ENCODE measurements around the gene ZP4.

Gene ZP4
- 0 reads per million in 4 donors for total RNA-seq

GRCh38 chr1:237890822-237891221, at the start of gene ZP4:
TSS of gene ZP4 (minus strand) at chr1:237890922. CDS start at chr1:237890635, 287 bp downstream.
- DNase-seq: no peak

- no peak for DNase-seq
These were observed 47.8 kb upstream of the ZP4 start for GRCh38 chr1:237938553-237938952.

- DNase-seq: no peak
These were observed 47.3 kb upstream of the ZP4 start for GRCh38 chr1:237938068-237938467.

- DNase-seq: no peak
These were observed 42.1 kb upstream of the ZP4 start for GRCh38 chr1:237932816-237933215.

- DNase-seq: no peak
These were observed 40.9 kb upstream of the ZP4 start for GRCh38 chr1:237931581-237931980.

- no peak for DNase-seq
These were observed 36.5 kb upstream of the ZP4 start for GRCh38 chr1:237927198-237927597.

GRCh38 chr1:237921306-237921705, 30.6 kb upstream of the ZP4 start:
- no peak for DNase-seq

- DNase-seq: no peak
These were observed 22.6 kb upstream of the ZP4 start for GRCh38 chr1:237913345-237913744.

GRCh38 chr1:237911911-237912310, 21.2 kb upstream of the ZP4 start:
- no peak for DNase-seq

- DNase-seq: no peak
These were observed 20.1 kb upstream of the ZP4 start for GRCh38 chr1:237910834-237911233.

GRCh38 chr1:237903961-237904360, 13.2 kb upstream of the ZP4 start:
- DNase-seq: no peak

- no peak for DNase-seq
These were observed 12.4 kb upstream of the ZP4 start for GRCh38 chr1:237902960-237903743.

- DNase-seq: no peak
These were observed 10.7 kb upstream of the ZP4 start for GRCh38 chr1:237901299-237901934.

- DNase-seq: no peak
These were observed 4.9 kb upstream of the ZP4 start for GRCh38 chr1:237895630-237896029.

GRCh38 chr1:237894131-237894530, 3.4 kb upstream of the ZP4 start:
- DNase-seq: no peak

- no peak for DNase-seq
These were observed 1.3 kb upstream of the ZP4 start for GRCh38 chr1:237891979-237892378.

GRCh38 chr1:237891266-237891665, 544 bp upstream of the ZP4 start:
- DNase-seq: no peak

- no peak for DNase-seq
These were observed 306 bp downstream of the ZP4 start for GRCh38 chr1:237890416-237890815.

GRCh38 chr1:237888143-237888542, 2.6 kb downstream of the ZP4 start:
- DNase-seq: no peak

GRCh38 chr1:237887542-237887941, 3.2 kb downstream of the ZP4 start:
- no peak for DNase-seq

- no peak for DNase-seq
These were observed 6.5 kb downstream of the ZP4 start for GRCh38 chr1:237884237-237884636.

GRCh38 chr1:237879195-237879594, 11.5 kb downstream of the ZP4 start:
- DNase-seq: no peak

- DNase-seq: no peak
These were observed 12.3 kb downstream of the ZP4 start for GRCh38 chr1:237878406-237878805.

GRCh38 chr1:237877631-237878030, 13.1 kb downstream of the ZP4 start:
- DNase-seq: no peak

- DNase-seq: no peak
These were observed 15.4 kb downstream of the ZP4 start for GRCh38 chr1:237875291-237875690.
